HepG2 (cell line): ENCODE results near the gene MYH10. TPM values are rescaled to one million over a fixed set of nuclear protein-coding genes. Genes with fewer than 3 reads are reported as not detected.

Experiments
- CENPX ChIP-seq: sonication (generic); formaldehyde crosslinking; IDR thresholded peaks from 2 replicates; pipeline ENCODE4 v1.9.0; 2021; ENCODE audit warnings: mild to moderate bottlenecking, missing genetic modification reagents, moderate library complexity
- CHD2 ChIP-seq: IDR thresholded peaks from 2 replicates; pipeline ENCODE4 v1.6.1; 2011; ENCODE audit warnings: low read depth, low read length, improper control_type of control experiment
- DMTF1 ChIP-seq: sonication (generic); formaldehyde crosslinking; IDR thresholded peaks from 2 replicates; pipeline ENCODE4 v1.4.0; 2020; ENCODE audit warnings: mild to moderate bottlenecking, missing genetic modification reagents
- JDP2 ChIP-seq: sonication (generic); formaldehyde crosslinking; IDR thresholded peaks from 2 replicates; pipeline ENCODE4 v1.8.1; 2022; ENCODE audit warnings: missing genetic modification reagents, borderline replicate concordance
- KDM5B ChIP-seq: sonication (generic); formaldehyde crosslinking; IDR thresholded peaks from 2 replicates; pipeline ENCODE4 v1.4.0; 2020; ENCODE audit warnings: missing genetic modification reagents, mild to moderate bottlenecking, borderline replicate concordance
- NFAT5 ChIP-seq: sonication (generic); formaldehyde crosslinking; IDR thresholded peaks from 2 replicates; pipeline ENCODE4 v1.4.0; 2020; ENCODE audit warnings: missing genetic modification reagents
- NFE2L1 ChIP-seq: sonication (generic); formaldehyde crosslinking; IDR thresholded peaks from 2 replicates; pipeline ENCODE4 v1.4.0; 2020; ENCODE audit warnings: missing genetic modification reagents, mild to moderate bottlenecking, borderline replicate concordance
- NFYB ChIP-seq: sonication (generic); formaldehyde crosslinking; IDR thresholded peaks from 2 replicates; pipeline ENCODE4 v1.4.0; 2020; ENCODE audit warnings: missing genetic modification reagents
- PBX3 ChIP-seq: sonication (generic); formaldehyde crosslinking; IDR thresholded peaks from 2 replicates; pipeline ENCODE4 v1.8.1; 2023; ENCODE audit warnings: missing genetic modification reagents, inconsistent platforms, borderline replicate concordance
- SP5 ChIP-seq: IDR thresholded peaks from 2 replicates; pipeline ENCODE4 v1.6.1; 2016; ENCODE audit warnings: low read depth, borderline replicate concordance
- SRSF1 ChIP-seq: fragments of 200-400 bp; formaldehyde crosslinking; optimal IDR thresholded peaks from 2 replicates; pipeline ENCODE3; 2017; ENCODE audit warnings: mild to moderate bottlenecking, low read depth, low read length, moderate library complexity
- TSC22D2 ChIP-seq: sonication (generic); formaldehyde crosslinking; IDR thresholded peaks from 2 replicates; pipeline ENCODE4 v1.5.1; 2020; ENCODE audit warnings: missing genetic modification reagents, mild to moderate bottlenecking, borderline replicate concordance
- ZNF282 ChIP-seq: fragments of 450-650 bp; IDR thresholded peaks from 2 replicates; pipeline ENCODE4 v1.6.1; 2018; ENCODE audit not compliant: partially characterized antibody
- ZNF513 ChIP-seq: sonication (generic); formaldehyde crosslinking; conservative IDR thresholded peaks from 2 replicates; pipeline ENCODE4 v1.5.0; 2020; ENCODE audit warnings: missing genetic modification reagents
- ZNF562 ChIP-seq: sonication (generic); formaldehyde crosslinking; IDR thresholded peaks from 2 replicates; pipeline ENCODE4 v1.8.0; 2022; ENCODE audit warnings: missing genetic modification reagents, borderline replicate concordance
- ZNF569 ChIP-seq: sonication (generic); formaldehyde crosslinking; IDR thresholded peaks from 2 replicates; pipeline ENCODE4 v1.5.0; 2020; ENCODE audit warnings: mild to moderate bottlenecking, missing genetic modification reagents, moderate library complexity, borderline replicate concordance
- ZNF614 ChIP-seq: IDR thresholded peaks from 2 replicates; pipeline ENCODE4 v1.6.1; 2018; ENCODE audit warnings: missing biosample characterization, missing genetic modification reagents, inconsistent platforms, borderline replicate concordance
- ZNF75D ChIP-seq: sonication (generic); formaldehyde crosslinking; IDR thresholded peaks from 2 replicates; pipeline ENCODE4 v1.8.1; 2023; ENCODE audit warnings: missing genetic modification reagents, mild to moderate bottlenecking, borderline replicate concordance
- polyA plus RNA-seq, 8 experiments: library from polyadenylated mRNA; depleted of rRNA in 3 of 8; stranded (reverse) in 7 of 8; unstranded in 1 of 8; fragments of >200 nt; fragmentation: Illumina TruSeq in 4 of 8; extraction: Trizol in 4 of 8; gene quantifications; 2 replicates each; pipeline versions ENCODE4 v1.2.1 to v1.2.3, GENCODE V29; 2011 to 2016; ENCODE audit warnings: low read depth in 4 of 8, missing spikeins in 1 of 8, mixed read lengths in 1 of 8; ENCODE audit not compliant: insufficient read depth in 1 of 8
- total RNA-seq, 5 experiments: library from RNA; depleted of rRNA; stranded (reverse); fragments of >200 nt; fragmentation: Illumina TruSeq; extraction: Trizol; gene quantifications; 2 replicates each; pipeline ENCODE4 v1.2.3, GENCODE V29; 2016; ENCODE audit warnings: low read depth in 1 of 5

Gene MYH10
- total and polyA plus RNA-seq, 2 of the 13 experiments (the other 11 are each of a cell fraction or from before 2014, with no cell fraction given): 43.4 to 68.6 TPM

- TF ChIP-seq NFE2L1 (CRISPR knock-in tag) (no peak), CHD2 (no peak), CENPX (no peak), DMTF1 (CRISPR knock-in tag) (no peak), PBX3 (0 out of 2 replicates have a peak, but pooled peaks have one; percentile 48), ZNF513 (CRISPR knock-in tag) (peak; percentile 89; the same call in 1 of the 2 replicates), NFAT5 (CRISPR knock-in tag) (no peak), JDP2 (CRISPR knock-in tag) (no peak; the same call in 1 of the 2 replicates), ZNF562 (no peak), SRSF1 (no peak), ZNF569 (CRISPR knock-in tag) (no peak), NFYB (CRISPR knock-in tag) (no peak), KDM5B (peak; percentile 70; the same call in 1 of the 2 replicates), ZNF282 (no peak), ZNF75D (CRISPR knock-in tag) (no peak), TSC22D2 (CRISPR knock-in tag) (0 out of 2 replicates have a peak, but pooled peaks have one; percentile 6), SP5 (CRISPR knock-in tag) (peak; percentile 58; the same call in 1 of the 2 replicates), ZNF614 (CRISPR knock-in tag) (no peak)
Measured at GRCh38 chr17:8435245-8436168, 195.0 kb downstream of the MYH10 start, which contains the start of gene NDEL1 (continued).
